ENCODE results near the gene PBOV1. TPM values are rescaled to one million over a fixed set of nuclear protein-coding genes. Genes with fewer than 3 reads are reported as not detected.
"Not testable (repeated sequence)": the region's sequence is repeated elsewhere in the genome, so short reads cannot be mapped to it uniquely, and the experiment has no call there.

Gene PBOV1
- total RNA-seq, 1 donor from 2014 or later: not detected

DNA sequence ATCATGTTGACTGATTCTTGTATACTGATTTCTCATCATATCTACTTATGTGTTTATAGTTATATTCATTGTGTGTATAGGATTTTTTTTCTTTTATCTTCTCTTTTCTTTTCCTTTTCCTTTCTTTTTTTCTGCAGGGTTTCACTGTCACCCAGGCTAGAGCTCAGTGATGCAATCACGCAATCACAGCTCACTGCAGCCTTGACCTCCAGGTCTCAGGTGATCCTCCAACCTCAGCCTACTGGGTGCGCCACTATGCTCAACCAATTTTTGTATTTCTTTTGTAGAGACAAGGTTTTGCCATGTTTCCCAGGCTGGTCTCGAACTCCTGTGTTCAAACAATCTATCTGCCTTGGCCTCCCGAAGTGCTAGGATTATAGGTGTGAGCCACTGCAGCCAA lies 1.6 kb upstream of the PBOV1 start:
- Mint-ChIP-seq H3K4me3 (ENCODE audit: unreplicated experiment) (no peak overlapping the region), H3K27me3 (ENCODE audit: unreplicated experiment) (no peaks in the 10 kb centered on the region), H3K4me1 (ENCODE audit: unreplicated experiment) (no peaks in the 10 kb centered on the region), H3K27ac (ENCODE audit: unreplicated experiment) (no peak overlapping the region), H3K9me3 (ENCODE audit: unreplicated experiment) (no peaks in the 10 kb centered on the region), H3K36me3 (ENCODE audit: low read depth, unreplicated experiment) (no peaks in the 10 kb centered on the region)
- no peak for DNase-seq (ENCODE audit: low spot score)
- no peak for TF ChIP-seq CTCF (IDR thresholded peaks at IDR 0.05; ENCODE audit: unreplicated experiment)

- Mint-ChIP-seq H3K27me3 (ENCODE audit: unreplicated experiment) (no peaks in the 10 kb centered on the region), H3K4me3 (ENCODE audit: unreplicated experiment) (no peak overlapping the region), H3K27ac (ENCODE audit: unreplicated experiment) (no peak overlapping the region), H3K9me3 (ENCODE audit: unreplicated experiment) (no peaks in the 10 kb centered on the region), H3K36me3 (ENCODE audit: low read depth, unreplicated experiment) (no peaks in the 10 kb centered on the region), H3K4me1 (ENCODE audit: unreplicated experiment) (no peaks in the 10 kb centered on the region)
- no peak for TF ChIP-seq CTCF (IDR thresholded peaks at IDR 0.05; ENCODE audit: unreplicated experiment)
- DNase-seq (ENCODE audit: low spot score): no peak
Measured at GRCh38 chr6:138219398-138219797, 1.1 kb upstream of the PBOV1 start.

GRCh38 chr6:138215093-138215782 lies 3.1 kb downstream of the PBOV1 start:
- Mint-ChIP-seq H3K36me3 (ENCODE audit: low read depth, unreplicated experiment) (no peaks in the 10 kb centered on the region), H3K27ac (ENCODE audit: unreplicated experiment) (no peak overlapping the region), H3K27me3 (ENCODE audit: unreplicated experiment) (no peaks in the 10 kb centered on the region), H3K9me3 (ENCODE audit: unreplicated experiment) (no peaks in the 10 kb centered on the region), H3K4me1 (ENCODE audit: unreplicated experiment) (no peaks in the 10 kb centered on the region), H3K4me3 (ENCODE audit: unreplicated experiment) (no peak overlapping the region)
- TF ChIP-seq CTCF (IDR thresholded peaks at IDR 0.05; ENCODE audit: unreplicated experiment): no peak
- no peak for DNase-seq (ENCODE audit: low spot score)

- H3K4me1 Mint-ChIP-seq (ENCODE audit: unreplicated experiment); H3K27me3 Mint-ChIP-seq (ENCODE audit: unreplicated experiment); H3K4me3 Mint-ChIP-seq (ENCODE audit: unreplicated experiment); H3K27ac Mint-ChIP-seq (ENCODE audit: unreplicated experiment); H3K36me3 Mint-ChIP-seq (ENCODE audit: low read depth, unreplicated experiment); H3K9me3 Mint-ChIP-seq (ENCODE audit: unreplicated experiment); DNase-seq (ENCODE audit: low spot score): not testable (repeated sequence)
Measured at GRCh38 chr6:138212530-138212929, 5.8 kb downstream of the PBOV1 start.

DNA sequence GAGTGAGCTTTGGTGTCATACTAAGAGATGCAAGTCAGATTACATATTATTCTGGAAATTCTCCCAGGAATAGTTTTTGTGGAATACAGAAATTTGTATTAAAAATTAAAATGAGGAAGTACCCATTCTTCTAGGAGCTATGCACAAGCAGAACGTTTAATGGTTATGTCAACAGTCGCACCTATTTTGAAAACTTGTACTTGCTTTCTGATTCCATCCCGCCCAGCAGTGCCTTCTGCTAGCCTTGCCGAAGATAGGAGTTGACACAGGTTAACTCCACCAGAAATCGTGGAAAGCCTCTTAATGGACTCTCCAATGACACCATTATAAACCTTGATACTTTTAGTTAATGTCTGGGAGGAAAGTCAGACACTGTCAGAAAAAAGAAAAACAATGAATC lies 6.7 kb downstream of the PBOV1 start:
- no peaks in the 10 kb centered on the region for H3K27me3 Mint-ChIP-seq (ENCODE audit: unreplicated experiment)
- H3K4me1 Mint-ChIP-seq (ENCODE audit: unreplicated experiment): no peaks in the 10 kb centered on the region
- H3K4me3 Mint-ChIP-seq (ENCODE audit: unreplicated experiment): no peak overlapping the region
- H3K9me3 Mint-ChIP-seq (ENCODE audit: unreplicated experiment): no peaks in the 10 kb centered on the region
- no peak overlapping the region for H3K27ac Mint-ChIP-seq (ENCODE audit: unreplicated experiment)
- no peaks in the 10 kb centered on the region for H3K36me3 Mint-ChIP-seq (ENCODE audit: low read depth, unreplicated experiment)
- TF ChIP-seq CTCF (IDR thresholded peaks at IDR 0.05; ENCODE audit: unreplicated experiment): no peak
- DNase-seq (ENCODE audit: low spot score): no peak

All from endothelial cell (in vitro differentiated cells).